Endodermal cell (in vitro differentiated cells): Measurements from ENCODE around the gene ADAMTS2. TPM values are rescaled to one million over a fixed set of nuclear protein-coding genes. Genes with fewer than 3 reads are reported as not detected.

Experiments
- DNase-seq: peaks from one replicate; pipeline ENCODE4 v3.0.0-alpha.2; 2017
- H3K27ac ChIP-seq: 2 replicates; pipeline ENCODE4 v1.5.1; 2013; ENCODE audit warnings: mild to moderate bottlenecking, low read depth, low read length, moderate library complexity
- H3K27me3 ChIP-seq: 2 replicates; pipeline ENCODE4 v1.6.1; 2013; ENCODE audit warnings: mild to moderate bottlenecking, low read length, moderate library complexity; ENCODE audit not compliant: insufficient read depth, control insufficient read depth, poor library complexity, severe bottlenecking
- H3K36me3 ChIP-seq: 2 replicates; pipeline ENCODE4 v1.7.0; 2013; ENCODE audit warnings: mild to moderate bottlenecking, low read length, moderate library complexity; ENCODE audit not compliant: control insufficient read depth, insufficient read depth
- H3K4me1 ChIP-seq: one replicate; pipeline ENCODE4 v1.7.0; 2013; ENCODE audit warnings: low read length; ENCODE audit not compliant: control insufficient read depth, insufficient read depth
- H3K4me3 ChIP-seq: 2 replicates; pipeline ENCODE4 v1.5.1; 2013; ENCODE audit warnings: mild to moderate bottlenecking, low read length, moderate library complexity
- H3K9ac ChIP-seq: 2 replicates; pipeline ENCODE4 v1.6.1; 2013; ENCODE audit warnings: mild to moderate bottlenecking, low read length, moderate library complexity; ENCODE audit not compliant: poor library complexity, severe bottlenecking; ENCODE audit errors: extremely low read depth
- H3K9me3 ChIP-seq: 2 replicates; pipeline ENCODE4 v1.6.1; 2013; ENCODE audit warnings: mild to moderate bottlenecking, low read length, moderate library complexity; ENCODE audit not compliant: control insufficient read depth
- H3K27ac Mint-ChIP-seq: 2 replicates; pipeline ENCODE4 v1.8.0; 2020; ENCODE audit warnings: mixed read lengths
- H3K27me3 Mint-ChIP-seq: 2 replicates; pipeline ENCODE4 v1.8.0; 2021; ENCODE audit warnings: mild to moderate bottlenecking, mixed read lengths; ENCODE audit not compliant: insufficient read depth
- H3K36me3 Mint-ChIP-seq: 2 replicates; pipeline ENCODE4 v1.8.0; 2020; ENCODE audit warnings: low read depth, mixed read lengths
- H3K4me1 Mint-ChIP-seq: 2 replicates; pipeline ENCODE4 v1.8.0; 2020; ENCODE audit warnings: mixed read lengths
- H3K4me3 Mint-ChIP-seq: 2 replicates; pipeline ENCODE4 v1.8.0; 2020; ENCODE audit warnings: mild to moderate bottlenecking, moderate library complexity, mixed read lengths
- H3K9me3 Mint-ChIP-seq: 2 replicates; pipeline ENCODE4 v1.8.0; 2020; ENCODE audit warnings: mild to moderate bottlenecking, mixed read lengths
- CTCF ChIP-seq: fragments of 200-600 bp; sonication (generic); conservative IDR thresholded peaks from 2 replicates; pipeline ENCODE4 v1.5.0; 2021; ENCODE audit warnings: antibody characterized with exemption, mild to moderate bottlenecking
- WGBS, 2 experiments: methylation state at CpG; one replicate each; pipeline versions ENCODE4 v1.1.5 to v1.1.7; 2013; ENCODE audit warnings: missing lambda C conversion rate in 2 of 2, mixed read lengths in 1 of 2; ENCODE audit not compliant: insufficient coverage in 1 of 2, insufficient read length in 1 of 2; 5-methylcytosine and 5-hydroxymethylcytosine counted together
- total RNA-seq, 2 donors: library from RNA; stranded (reverse); fragmentation: NEBNext Ultra II Directional in 1 of 2; extraction: Animal tissue kit (Norgen Biotek cat#: 25700) in 1 of 2; gene quantifications; 2 replicates in 1 of 2; 3 replicates in 1 of 2; pipeline ENCODE4 v1.2.1, GENCODE V29; 2021

Gene ADAMTS2
- total RNA-seq, 2 donors from 2014 or later: 1.2 to 2.6 TPM

GRCh38 chr5:179316982-179317381 is 28.3 kb downstream of the ADAMTS2 start:
- Mint-ChIP-seq H3K4me3 (no peak overlapping the region), H3K27me3 (peaks cover 2% of the 10 kb centered on the region), H3K4me1 (peaks cover 9% of the 10 kb centered on the region), H3K9me3 (peaks cover 11% of the 10 kb centered on the region), H3K27ac (no peak overlapping the region), H3K36me3 (no peaks in the 10 kb centered on the region)
- Histone ChIP-seq H3K4me1 (no peaks in the 10 kb centered on the region), H3K36me3 (no peaks in the 10 kb centered on the region), H3K9me3 (peaks cover 7% of the 10 kb centered on the region), H3K4me3 (no peak overlapping the region), H3K9ac (no peak overlapping the region), H3K27ac (no peak overlapping the region), H3K27me3 (no peaks in the 10 kb centered on the region)
- 89 to 92% methylated on average over 5 to 6 of the region's 6 CpGs for WGBS, 2 experiments
- no peak for TF ChIP-seq CTCF
- no peak for DNase-seq

GRCh38 chr5:179316111-179316551 is 29.1 kb downstream of the ADAMTS2 start:
- H3K4me3 Mint-ChIP-seq: no peak overlapping the region
- no peak for DNase-seq
- no peak overlapping the region for H3K27ac Mint-ChIP-seq
- H3K27me3 Mint-ChIP-seq: peaks cover 2% of the 10 kb centered on the region
- no peaks in the 10 kb centered on the region for H3K4me1 ChIP-seq
- H3K9me3 ChIP-seq: peaks cover 7% of the 10 kb centered on the region
- WGBS, 2 experiments: 86 to 92% methylated on average over 6 to 7 of the region's 7 CpGs
- no peak overlapping the region for H3K9ac ChIP-seq
- no peaks in the 10 kb centered on the region for H3K27me3 ChIP-seq
- no peak overlapping the region for H3K4me3 ChIP-seq
- H3K36me3 ChIP-seq: no peaks in the 10 kb centered on the region
- H3K9me3 Mint-ChIP-seq: peaks cover 11% of the 10 kb centered on the region
- TF ChIP-seq CTCF: no peak
- H3K36me3 Mint-ChIP-seq: no peaks in the 10 kb centered on the region
- no peak overlapping the region for H3K27ac ChIP-seq
- H3K4me1 Mint-ChIP-seq: peaks cover 9% of the 10 kb centered on the region

- Mint-ChIP-seq H3K27me3 (peaks cover 2% of the 10 kb centered on the region), H3K27ac (no peak overlapping the region), H3K9me3 (peaks cover 11% of the 10 kb centered on the region), H3K36me3 (no peaks in the 10 kb centered on the region), H3K4me3 (no peak overlapping the region), H3K4me1 (peaks cover 9% of the 10 kb centered on the region)
- no peaks in the 10 kb centered on the region for H3K27me3 ChIP-seq
- H3K4me1 ChIP-seq: no peaks in the 10 kb centered on the region
- WGBS, 2 experiments: 79 to 83% methylated on average over 13 to 16 of the region's 16 CpGs
- no peak overlapping the region for H3K27ac ChIP-seq
- H3K9ac ChIP-seq: no peak overlapping the region
- H3K36me3 ChIP-seq: no peaks in the 10 kb centered on the region
- DNase-seq: no peak
- H3K9me3 ChIP-seq: peaks cover 7% of the 10 kb centered on the region
- no peak overlapping the region for H3K4me3 ChIP-seq
- no peak for TF ChIP-seq CTCF
Observed at GRCh38 chr5:179315356-179315890, 29.8 kb downstream of the ADAMTS2 start.
